ENCODE data around the gene RETREG2. TPM values are rescaled to one million over a fixed set of nuclear protein-coding genes. Genes with fewer than 3 reads are reported as not detected.

RETREG2 gene
- total RNA-seq, 1 experiment from 2014 or later = 106 TPM

- no peak for TF ChIP-seq REST (IDR thresholded peaks at IDR 0.05; ENCODE audit: insufficient read depth in 1 of 2, low read depth in 2 of 2, low read length in 1 of 2)
- no peak for TF ChIP-seq TCF7L2 (IDR thresholded peaks at IDR 0.05; ENCODE audit: low read depth, low read length)
- no peak for TF ChIP-seq CTCF (IDR thresholded peaks at IDR 0.05)
- no peak for TF ChIP-seq SIN3A (IDR thresholded peaks at IDR 0.05; ENCODE audit: borderline replicate concordance, insufficient read depth, low read depth, low read length)
- no peak for TF ChIP-seq POLR2AphosphoS5 (IDR thresholded peaks at IDR 0.05; ENCODE audit: low read depth, low read length)
- DNase-seq (ENCODE audit: low read depth, low spot score) (no peak), ATAC-seq (no peak)
- Histone ChIP-seq H3K27ac (ENCODE audit: low read length) (no peak overlapping the region), H3K9me3 (ENCODE audit: control insufficient read depth, insufficient read depth, low read depth, low read length) (no peaks in the 10 kb centered on the region), H3K27me3 (ENCODE audit: control insufficient read depth, insufficient read depth, low read length) (no peaks in the 10 kb centered on the region), H3K4me1 (ENCODE audit: control insufficient read depth, insufficient read depth, low read length) (no peaks in the 10 kb centered on the region), H3K4me3 (ENCODE audit: low read depth in 2 of 2, low read length in 2 of 2) (no peak overlapping the region), H3K36me3 (ENCODE audit: control insufficient read depth, insufficient read depth, low read length) (no peaks in the 10 kb centered on the region)
- in situ Hi-C loops (cut with HindIII; ENCODE audit: low pct_unique_long_range_greater_than_20kb, low sequenced_read_pairs) (no loop called here), intact Hi-C loops (cut with micrococcal nuclease; ENCODE audit: unreplicated experiment) (no loop called here)
- ChIA-PET CTCF (no interaction called here), POLR2A (no interaction called here)
- BruUV-seq (replicated peaks) = no TSS peak
These were observed 46.3 kb upstream of the RETREG2 start for GRCh38 chr2:219131744-219132143.

GRCh38 chr2:219133976-219134375, 44.1 kb upstream of the RETREG2 start:
- ATAC-seq (no peak), DNase-seq (ENCODE audit: low read depth, low spot score) (no peak)
- TF ChIP-seq TCF7L2 (IDR thresholded peaks at IDR 0.05; ENCODE audit: low read depth, low read length) (no peak), SIN3A (IDR thresholded peaks at IDR 0.05; ENCODE audit: borderline replicate concordance, insufficient read depth, low read depth, low read length) (no peak), REST (IDR thresholded peaks at IDR 0.05; ENCODE audit: insufficient read depth in 1 of 2, low read depth in 2 of 2, low read length in 1 of 2) (no peak), CTCF (IDR thresholded peaks at IDR 0.05) (no peak), POLR2AphosphoS5 (IDR thresholded peaks at IDR 0.05; ENCODE audit: low read depth, low read length) (no peak)
- Histone ChIP-seq H3K27ac (ENCODE audit: low read length) (no peak overlapping the region), H3K4me3 (ENCODE audit: low read depth in 2 of 2, low read length in 2 of 2) (no peak overlapping the region), H3K9me3 (ENCODE audit: control insufficient read depth, insufficient read depth, low read depth, low read length) (no peaks in the 10 kb centered on the region), H3K4me1 (ENCODE audit: control insufficient read depth, insufficient read depth, low read length) (no peaks in the 10 kb centered on the region), H3K27me3 (ENCODE audit: control insufficient read depth, insufficient read depth, low read length) (no peaks in the 10 kb centered on the region), H3K36me3 (ENCODE audit: control insufficient read depth, insufficient read depth, low read length) (no peaks in the 10 kb centered on the region)
- in situ Hi-C loops (cut with HindIII; ENCODE audit: low pct_unique_long_range_greater_than_20kb, low sequenced_read_pairs) = no loop called here
- intact Hi-C loops (cut with micrococcal nuclease; ENCODE audit: unreplicated experiment) = no loop called here
- POLR2A ChIA-PET = no interaction called here
- BruUV-seq (replicated peaks) = no TSS peak
- CTCF ChIA-PET = no interaction called here

All from Panc1 (cell line).